Neural progenitor cell (in vitro differentiated cells): ENCODE data around the gene ORC2. TPM values are rescaled to one million over a fixed set of nuclear protein-coding genes. Genes with fewer than 3 reads are reported as not detected.

Source experiments
- DNase-seq: peaks from one replicate; pipeline ENCODE4 v3.0.0-alpha.2; 2016; ENCODE audit warnings: low spot score
- H2AFZ ChIP-seq: fragments of 200-600 bp; sonication (generic); replicated peaks from 2 replicates; pipeline ENCODE4 v1.6.1; 2016; ENCODE audit warnings: antibody characterized with exemption
- H3F3A ChIP-seq: fragments of 200-600 bp; sonication (generic); 2 replicates; pipeline ENCODE4 v1.6.1; 2016; ENCODE audit warnings: antibody characterized with exemption, low read depth
- H3K27ac ChIP-seq: fragments of 200-600 bp; sonication (generic); 2 replicates; pipeline ENCODE4 v1.5.1; 2016; ENCODE audit warnings: mild to moderate bottlenecking
- H3K27me3 ChIP-seq: fragments of 200-600 bp; sonication (generic); 2 replicates; pipeline ENCODE4 v1.6.1; 2016; ENCODE audit warnings: mild to moderate bottlenecking, moderate library complexity
- H3K36me3 ChIP-seq: fragments of 200-600 bp; sonication (generic); 2 replicates; pipeline ENCODE4 v1.5.1; 2016
- H3K4me1 ChIP-seq: fragments of 200-600 bp; sonication (generic); 2 replicates; pipeline ENCODE4 v1.6.1; 2016; ENCODE audit warnings: mixed run types
- H3K4me2 ChIP-seq: fragments of 200-600 bp; sonication (generic); 2 replicates; pipeline ENCODE4 v1.6.1; 2016
- H3K4me3 ChIP-seq: fragments of 200-600 bp; sonication (generic); 2 replicates; pipeline ENCODE4 v1.5.1; 2016
- H3K79me2 ChIP-seq: fragments of 200-600 bp; sonication (generic); 2 replicates; pipeline ENCODE4 v1.6.1; 2016; ENCODE audit warnings: low read depth
- H3K9ac ChIP-seq: fragments of 200-600 bp; sonication (generic); 2 replicates; pipeline ENCODE4 v1.6.1; 2016
- H3K9me3 ChIP-seq: fragments of 200-600 bp; sonication (generic); 2 replicates; pipeline ENCODE4 v1.5.1; 2016; ENCODE audit warnings: low read depth
- H4K20me1 ChIP-seq: fragments of 200-600 bp; sonication (generic); 2 replicates; pipeline ENCODE4 v1.6.1; 2016; ENCODE audit warnings: low read depth
- H3K27ac Mint-ChIP-seq: 3 replicates; pipeline ENCODE4 v1.8.0; 2021; ENCODE audit warnings: mixed read lengths
- H3K27me3 Mint-ChIP-seq: 2 replicates; pipeline ENCODE4 v1.8.0; 2022; ENCODE audit warnings: low read depth, mild to moderate bottlenecking, inconsistent platforms, moderate library complexity, mixed read lengths; ENCODE audit not compliant: insufficient read depth
- H3K36me3 Mint-ChIP-seq: 3 replicates; pipeline ENCODE4 v1.8.0; 2021; ENCODE audit warnings: mixed read lengths
- H3K4me1 Mint-ChIP-seq: 3 replicates; pipeline ENCODE4 v1.8.0; 2021; ENCODE audit warnings: mixed read lengths
- H3K4me3 Mint-ChIP-seq: 3 replicates; pipeline ENCODE4 v1.8.0; 2021; ENCODE audit warnings: mild to moderate bottlenecking, moderate library complexity, mixed read lengths
- H3K9me3 Mint-ChIP-seq: 3 replicates; pipeline ENCODE4 v1.8.0; 2020; ENCODE audit warnings: mixed read lengths
- EZH2 ChIP-seq: fragments of 200-600 bp; sonication (generic); IDR thresholded peaks from 2 replicates; pipeline ENCODE4 v1.6.1; 2017; ENCODE audit warnings: antibody characterized with exemption, mild to moderate bottlenecking, moderate library complexity
- EZH2phosphoT487 ChIP-seq: fragments of 200-600 bp; sonication (generic); IDR thresholded peaks from 2 replicates; pipeline ENCODE4 v1.6.1; 2017; ENCODE audit warnings: antibody characterized with exemption
- total RNA-seq: library from RNA; depleted of rRNA; stranded (reverse); fragments of >200 nt; gene quantifications from 2 replicates; pipeline ENCODE4 v1.2.3, GENCODE V29; 2015; ENCODE audit warnings: low replicate concordance
- TF ChIP-seq, protein P1 (sequence below): fragments of 200-600 bp; sonication (generic); IDR thresholded peaks from 2 replicates; pipeline ENCODE4 v1.5.1; 2017; ENCODE audit warnings: antibody characterized with exemption, mild to moderate bottlenecking

ORC2 gene
- total RNA-seq, 1 donor from 2014 or later: 75.4 TPM

DNA sequence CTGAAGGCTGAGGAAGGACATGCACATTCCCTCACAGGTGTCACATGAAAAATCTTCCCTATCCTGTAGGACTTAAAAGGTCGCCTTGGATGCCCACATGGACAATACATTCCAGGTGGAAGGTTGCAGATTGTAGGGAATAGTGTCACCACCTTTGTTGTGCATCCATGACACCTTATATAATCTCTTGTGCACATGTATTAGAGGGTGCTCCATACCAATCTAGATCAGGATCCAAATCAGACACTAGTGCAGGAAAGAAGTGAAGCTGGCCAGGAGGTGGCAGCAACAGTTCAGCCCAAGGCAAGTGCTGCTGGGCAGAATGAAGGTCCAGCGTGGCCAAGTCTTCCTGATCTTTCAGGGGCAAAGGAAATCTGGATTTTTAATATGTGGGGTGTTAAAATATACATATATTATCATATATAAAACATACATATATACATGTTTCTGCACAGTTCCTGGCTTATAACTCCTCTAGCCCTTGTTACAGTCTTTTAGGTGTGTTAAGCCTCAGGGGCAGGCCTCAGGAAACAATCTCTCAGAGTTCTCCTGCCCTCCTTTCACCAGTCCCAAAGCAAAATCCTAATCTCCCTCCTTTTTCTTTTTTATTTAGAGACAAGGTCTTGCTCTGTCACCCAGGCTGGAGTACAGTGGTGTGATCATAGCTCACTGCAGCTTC lies 57.7 kb downstream of the ORC2 start:
- Histone ChIP-seq H3K9me3 (no peaks in the 10 kb centered on the region), H3K27ac (no peak overlapping the region), H4K20me1 (no peaks in the 10 kb centered on the region), H3K4me1 (no peaks in the 10 kb centered on the region), H3K9ac (no peak overlapping the region), H3K27me3 (no peaks in the 10 kb centered on the region), H3K36me3 (peaks cover 18% of the 10 kb centered on the region), H3K79me2 (no peaks in the 10 kb centered on the region), H3K4me2 (no peak overlapping the region), H2AFZ (no peak overlapping the region), H3K4me3 (no peak overlapping the region), H3F3A (peaks cover 33% of the 10 kb centered on the region)
- TF ChIP-seq EZH2phosphoT487: no peak
- TF ChIP-seq EZH2: no peak
- TF ChIP-seq, protein P1, sequence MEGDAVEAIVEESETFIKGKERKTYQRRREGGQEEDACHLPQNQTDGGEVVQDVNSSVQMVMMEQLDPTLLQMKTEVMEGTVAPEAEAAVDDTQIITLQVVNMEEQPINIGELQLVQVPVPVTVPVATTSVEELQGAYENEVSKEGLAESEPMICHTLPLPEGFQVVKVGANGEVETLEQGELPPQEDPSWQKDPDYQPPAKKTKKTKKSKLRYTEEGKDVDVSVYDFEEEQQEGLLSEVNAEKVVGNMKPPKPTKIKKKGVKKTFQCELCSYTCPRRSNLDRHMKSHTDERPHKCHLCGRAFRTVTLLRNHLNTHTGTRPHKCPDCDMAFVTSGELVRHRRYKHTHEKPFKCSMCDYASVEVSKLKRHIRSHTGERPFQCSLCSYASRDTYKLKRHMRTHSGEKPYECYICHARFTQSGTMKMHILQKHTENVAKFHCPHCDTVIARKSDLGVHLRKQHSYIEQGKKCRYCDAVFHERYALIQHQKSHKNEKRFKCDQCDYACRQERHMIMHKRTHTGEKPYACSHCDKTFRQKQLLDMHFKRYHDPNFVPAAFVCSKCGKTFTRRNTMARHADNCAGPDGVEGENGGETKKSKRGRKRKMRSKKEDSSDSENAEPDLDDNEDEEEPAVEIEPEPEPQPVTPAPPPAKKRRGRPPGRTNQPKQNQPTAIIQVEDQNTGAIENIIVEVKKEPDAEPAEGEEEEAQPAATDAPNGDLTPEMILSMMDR: peak; percentile 72
- no peaks in the 10 kb centered on the region for H3K9me3 Mint-ChIP-seq
- H3K27ac Mint-ChIP-seq: no peak overlapping the region
- H3K36me3 Mint-ChIP-seq: peaks cover 6% of the 10 kb centered on the region
- peak; percentile 71 for DNase-seq
- no peak overlapping the region for H3K4me3 Mint-ChIP-seq
- no peaks in the 10 kb centered on the region for H3K4me1 Mint-ChIP-seq
- H3K27me3 Mint-ChIP-seq: no peaks in the 10 kb centered on the region

DNA sequence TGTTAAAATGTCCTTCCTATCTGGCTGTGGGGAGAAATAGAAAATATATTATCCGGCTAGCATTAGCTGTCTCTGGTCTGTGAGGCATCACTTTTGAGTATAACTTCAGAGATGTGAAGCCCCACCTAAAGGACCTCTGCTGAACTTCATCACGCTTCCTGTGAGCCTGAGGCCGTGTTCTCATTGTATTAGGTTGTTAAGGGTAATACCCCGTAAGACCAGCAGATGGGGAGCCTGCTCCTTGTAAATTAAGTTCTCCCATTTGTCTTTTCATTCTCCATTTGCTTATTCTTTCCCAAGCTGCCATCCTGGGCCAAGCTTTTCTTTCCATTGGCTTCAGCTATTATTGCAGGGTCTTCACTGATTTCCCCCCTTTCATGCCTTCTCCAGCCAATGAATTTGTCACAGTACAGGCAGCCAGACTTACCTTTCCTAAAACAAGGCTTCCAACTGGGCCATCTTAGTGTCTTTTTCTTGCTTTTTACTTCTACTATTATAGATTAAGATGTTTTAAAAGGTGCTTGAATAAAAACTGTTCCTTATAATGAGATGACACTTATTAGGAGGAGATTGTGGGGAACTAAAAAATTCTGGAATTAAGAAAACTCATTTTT lies 61.9 kb downstream of the ORC2 start:
- H3K27me3 ChIP-seq: no peaks in the 10 kb centered on the region
- H3K4me3 Mint-ChIP-seq: no peak overlapping the region
- peaks cover 8% of the 10 kb centered on the region for H3K36me3 Mint-ChIP-seq
- no peaks in the 10 kb centered on the region for H3K4me1 ChIP-seq
- peaks cover 18% of the 10 kb centered on the region for H3K36me3 ChIP-seq
- H3K9me3 ChIP-seq: no peaks in the 10 kb centered on the region
- H3K27ac Mint-ChIP-seq: no peak overlapping the region
- no peak overlapping the region for H3K4me3 ChIP-seq
- H3F3A ChIP-seq: peaks cover 51% of the 10 kb centered on the region
- H4K20me1 ChIP-seq: peaks cover 4% of the 10 kb centered on the region
- H3K9me3 Mint-ChIP-seq: no peaks in the 10 kb centered on the region
- no peaks in the 10 kb centered on the region for H3K4me1 Mint-ChIP-seq
- no peak overlapping the region for H3K9ac ChIP-seq
- TF ChIP-seq EZH2 (no peak), EZH2phosphoT487 (no peak)
- TF ChIP-seq, protein P1: peak; percentile 72
- no peak overlapping the region for H3K27ac ChIP-seq
- H3K79me2 ChIP-seq: no peaks in the 10 kb centered on the region
- no peaks in the 10 kb centered on the region for H3K27me3 Mint-ChIP-seq
- DNase-seq: peak; percentile 90
- no peak overlapping the region for H2AFZ ChIP-seq
- H3K4me2 ChIP-seq: no peak overlapping the region

DNA sequence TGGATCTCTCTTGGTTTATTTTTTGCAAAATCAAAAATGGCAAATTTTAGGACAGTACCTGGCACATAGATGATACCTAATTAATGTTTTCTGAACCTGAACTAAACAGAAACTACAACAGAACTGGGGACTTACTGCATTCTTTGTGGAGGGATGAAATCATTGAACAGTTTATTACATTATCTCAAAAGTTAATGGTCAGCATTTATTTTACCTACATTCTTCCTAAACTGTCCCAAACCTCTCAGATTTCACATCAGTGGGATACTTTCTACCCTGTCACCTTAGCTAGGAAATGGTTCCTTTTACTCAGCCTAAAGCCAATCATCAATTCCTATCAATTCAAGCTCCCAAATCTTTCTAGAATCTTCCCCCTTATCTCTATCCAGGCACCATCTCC lies 64.0 kb downstream of the ORC2 start:
- no peaks in the 10 kb centered on the region for H3K9me3 ChIP-seq
- H3F3A ChIP-seq: peaks cover 39% of the 10 kb centered on the region
- Mint-ChIP-seq H3K36me3 (peaks cover 16% of the 10 kb centered on the region), H3K27me3 (no peaks in the 10 kb centered on the region), H3K4me3 (no peak overlapping the region), H3K4me1 (no peaks in the 10 kb centered on the region), H3K9me3 (no peaks in the 10 kb centered on the region), H3K27ac (no peak overlapping the region)
- H3K36me3 ChIP-seq: peaks cover 29% of the 10 kb centered on the region
- no peak overlapping the region for H2AFZ ChIP-seq
- H3K4me3 ChIP-seq: no peak overlapping the region
- H3K79me2 ChIP-seq: no peaks in the 10 kb centered on the region
- H3K9ac ChIP-seq: no peak overlapping the region
- no peaks in the 10 kb centered on the region for H3K4me1 ChIP-seq
- DNase-seq: no peak
- no peak overlapping the region for H3K4me2 ChIP-seq
- peaks cover 4% of the 10 kb centered on the region for H4K20me1 ChIP-seq
- no peak overlapping the region for H3K27ac ChIP-seq
- TF ChIP-seq, protein P1: no peak
- no peak for TF ChIP-seq EZH2phosphoT487
- no peak for TF ChIP-seq EZH2
- no peaks in the 10 kb centered on the region for H3K27me3 ChIP-seq
